SJCRH30 (cell line): ENCODE measurements around the gene MKS1. TPM values are rescaled to one million over a fixed set of nuclear protein-coding genes. Genes with fewer than 3 reads are reported as not detected.

Source experiments
- DNase-seq, 2 experiments: peaks; one replicate each; pipeline ENCODE4 v3.0.0-alpha.2; 2015 to 2020
- H3K27ac ChIP-seq: fragments of 250-450 bp; sonication (Bioruptor Pico); 2 replicates; pipeline ENCODE4 v1.5.1; 2020; ENCODE audit warnings: mild to moderate bottlenecking, moderate library complexity
- H3K27me3 ChIP-seq: fragments of 250-450 bp; sonication (Bioruptor Pico); 2 replicates; pipeline ENCODE4 v1.5.1; 2020; ENCODE audit warnings: mild to moderate bottlenecking, moderate library complexity
- H3K36me3 ChIP-seq: fragments of 250-450 bp; sonication (Bioruptor Pico); 2 replicates; pipeline ENCODE4 v1.5.1; 2020; ENCODE audit warnings: mild to moderate bottlenecking, moderate library complexity
- H3K4me1 ChIP-seq: fragments of 250-450 bp; sonication (Bioruptor Pico); 2 replicates; pipeline ENCODE4 v1.5.1; 2020; ENCODE audit warnings: mild to moderate bottlenecking, moderate library complexity
- H3K4me3 ChIP-seq: fragments of 250-450 bp; sonication (Bioruptor Pico); 2 replicates; pipeline ENCODE4 v1.5.1; 2020; ENCODE audit warnings: mild to moderate bottlenecking, moderate library complexity
- H3K9me3 ChIP-seq: fragments of 250-450 bp; sonication (Bioruptor Pico); replicated peaks from 2 replicates; pipeline ENCODE4 v1.5.1; 2020; ENCODE audit warnings: mild to moderate bottlenecking, moderate library complexity
- total RNA-seq: library from RNA; depleted of rRNA; stranded (reverse); fragments of >200 nt; shearing (Covaris generic); gene quantifications from 2 replicates; pipeline ENCODE4 v1.2.3, GENCODE V29; 2014

MKS1 gene
- total RNA-seq, 1 experiment from 2014 or later, result 15.5 TPM

- H3K27me3 ChIP-seq, result peaks cover 17% of the 10 kb centered on the region
- H3K4me1 ChIP-seq, result no peaks in the 10 kb centered on the region; the same call in 1 of the 2 replicates
- no peak overlapping the region for H3K27ac ChIP-seq
- H3K4me3 ChIP-seq, result peak overlapping the region; percentile 29; the same call in 1 of the 2 replicates
- peak; percentile 60 to 77 for DNase-seq
- no peaks in the 10 kb centered on the region for H3K9me3 ChIP-seq
- no peaks in the 10 kb centered on the region for H3K36me3 ChIP-seq
Observed at GRCh38 chr17:58249270-58250133, 30.4 kb upstream of the MKS1 start.

DNA sequence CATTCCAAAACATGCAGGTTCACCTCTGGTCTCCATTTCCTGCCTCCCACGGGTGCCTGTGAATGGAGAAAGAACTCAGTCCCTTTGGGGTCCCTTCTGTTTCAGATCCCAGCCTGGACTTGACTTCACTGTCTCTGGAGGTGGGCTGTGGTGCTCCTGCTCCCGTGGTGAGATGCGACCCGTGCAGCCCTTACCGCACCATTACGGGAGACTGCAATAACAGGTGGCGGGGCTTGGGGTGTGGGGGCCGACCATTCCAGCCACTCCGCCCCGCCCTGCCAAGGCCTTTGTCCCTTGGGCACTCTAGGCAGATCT is 29.9 kb upstream of the MKS1 start:
- Histone ChIP-seq H3K36me3 (no peaks in the 10 kb centered on the region), H3K27ac (no peak overlapping the region), H3K4me3 (no peak overlapping the region), H3K9me3 (no peaks in the 10 kb centered on the region), H3K4me1 (no peaks in the 10 kb centered on the region; the same call in 1 of the 2 replicates), H3K27me3 (peaks cover 17% of the 10 kb centered on the region)
- no peak for DNase-seq

- peak in 1 of 2 experiments; percentile 34 for DNase-seq
- no peaks in the 10 kb centered on the region for H3K9me3 ChIP-seq
- no peak overlapping the region for H3K4me3 ChIP-seq
- peaks cover 17% of the 10 kb centered on the region for H3K27me3 ChIP-seq
- H3K27ac ChIP-seq, result no peak overlapping the region
- H3K4me1 ChIP-seq, result no peaks in the 10 kb centered on the region; the same call in 1 of the 2 replicates
- no peaks in the 10 kb centered on the region for H3K36me3 ChIP-seq
Observed at GRCh38 chr17:58247511-58248363, 28.7 kb upstream of the MKS1 start.

DNA sequence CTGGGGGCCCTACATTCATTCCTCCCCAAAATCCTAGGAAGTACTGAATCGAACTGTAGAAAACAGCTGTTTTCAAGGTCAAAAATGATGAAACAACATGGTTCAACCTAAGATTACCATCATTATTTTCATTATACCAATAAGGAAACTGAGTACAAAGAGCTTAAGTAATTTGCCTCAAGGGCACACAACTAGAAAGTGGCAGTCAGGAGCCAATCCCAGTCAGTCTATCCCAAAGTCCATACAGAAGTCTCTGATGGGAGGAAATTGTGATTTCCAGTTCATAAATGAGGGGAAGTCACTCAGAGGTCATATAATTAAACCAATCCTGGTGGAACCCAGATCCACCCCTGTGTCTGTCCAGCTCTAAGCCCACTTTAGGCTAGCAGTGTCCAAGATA is 27.7 kb upstream of the MKS1 start:
- Histone ChIP-seq H3K4me3 (no peak overlapping the region), H3K27ac (no peak overlapping the region), H3K27me3 (peaks cover 17% of the 10 kb centered on the region), H3K4me1 (no peaks in the 10 kb centered on the region; the same call in 1 of the 2 replicates), H3K9me3 (no peaks in the 10 kb centered on the region), H3K36me3 (no peaks in the 10 kb centered on the region)
- no peak for DNase-seq

- no peaks in the 10 kb centered on the region; the same call in 1 of the 2 replicates for H3K4me1 ChIP-seq
- H3K4me3 ChIP-seq, result no peak overlapping the region
- no peaks in the 10 kb centered on the region for H3K36me3 ChIP-seq
- peaks cover 20% of the 10 kb centered on the region for H3K27me3 ChIP-seq
- DNase-seq, result no peak
- no peaks in the 10 kb centered on the region for H3K9me3 ChIP-seq
- H3K27ac ChIP-seq, result no peak overlapping the region
Observed at GRCh38 chr17:58246104-58246740, 27.2 kb upstream of the MKS1 start.

DNA sequence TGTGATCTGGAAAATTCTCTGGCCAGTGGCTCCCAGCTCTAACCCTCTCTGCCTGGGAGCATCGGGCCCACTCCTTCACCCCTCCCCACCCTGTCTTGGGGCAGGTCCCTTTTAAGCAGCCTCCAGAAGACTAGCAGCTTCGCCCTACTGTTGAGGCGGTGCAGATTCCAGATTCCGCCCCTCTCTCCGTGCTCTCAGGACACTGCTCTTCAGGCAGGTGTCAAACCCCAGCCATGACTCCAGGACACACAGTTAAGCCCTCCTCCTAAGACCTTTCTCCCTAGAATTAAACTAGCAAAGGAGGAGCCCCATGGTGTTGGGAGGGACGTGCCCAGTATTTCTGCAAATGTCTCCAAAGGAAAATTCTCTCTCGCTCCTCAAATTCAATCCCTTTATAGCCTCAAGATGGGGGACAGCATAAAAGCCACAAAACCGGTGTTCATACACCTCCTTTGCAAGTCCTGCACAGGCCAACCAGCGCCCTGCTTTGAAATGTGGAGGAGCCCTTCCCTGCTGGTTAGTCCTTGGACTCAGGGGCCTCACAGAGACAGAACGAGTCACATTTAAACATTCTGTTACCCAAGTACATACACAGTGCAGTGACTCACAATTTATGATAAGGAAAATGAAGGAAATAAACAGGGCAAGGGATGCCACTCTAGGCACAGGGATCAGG is 26.5 kb upstream of the MKS1 start:
- no peak for DNase-seq
- Histone ChIP-seq H3K27me3 (peaks cover 21% of the 10 kb centered on the region), H3K4me3 (no peak overlapping the region), H3K36me3 (no peaks in the 10 kb centered on the region), H3K27ac (no peak overlapping the region), H3K9me3 (no peaks in the 10 kb centered on the region), H3K4me1 (no peaks in the 10 kb centered on the region; the same call in 1 of the 2 replicates)

GRCh38 chr17:58244963-58245362 is 25.9 kb upstream of the MKS1 start:
- no peak for DNase-seq
- Histone ChIP-seq H3K27me3 (peaks cover 16% of the 10 kb centered on the region), H3K27ac (no peak overlapping the region), H3K4me3 (no peak overlapping the region), H3K9me3 (no peaks in the 10 kb centered on the region), H3K4me1 (no peaks in the 10 kb centered on the region; the same call in 1 of the 2 replicates), H3K36me3 (no peaks in the 10 kb centered on the region)

GRCh38 chr17:58242171-58242784 is 23.2 kb upstream of the MKS1 start:
- Histone ChIP-seq H3K4me3 (no peak overlapping the region), H3K4me1 (no peaks in the 10 kb centered on the region), H3K36me3 (no peaks in the 10 kb centered on the region), H3K27me3 (peaks cover 18% of the 10 kb centered on the region), H3K9me3 (no peaks in the 10 kb centered on the region), H3K27ac (no peak overlapping the region)
- DNase-seq, result peak in 1 of 2 experiments; percentile 19

DNA sequence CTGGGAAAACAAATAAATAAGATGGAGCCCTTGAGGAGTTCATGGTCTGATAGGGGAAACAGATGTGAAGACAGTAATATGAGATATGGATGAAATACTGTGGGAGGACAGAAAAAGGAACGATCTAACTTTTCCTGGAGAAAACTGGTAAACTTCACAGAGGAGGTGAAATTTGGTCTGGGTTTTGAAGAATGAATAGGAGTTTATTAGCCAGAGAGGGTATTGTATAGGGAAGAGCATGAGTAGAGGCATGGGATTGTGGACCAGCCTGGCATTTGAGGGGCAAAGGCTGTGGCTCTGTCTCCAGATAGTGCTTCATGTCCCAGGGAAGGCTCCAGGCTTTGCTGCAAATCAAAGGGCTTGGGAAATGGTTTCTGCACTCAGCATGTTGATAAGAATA is 20.9 kb upstream of the MKS1 start:
- no peaks in the 10 kb centered on the region for H3K9me3 ChIP-seq
- no peak for DNase-seq
- no peaks in the 10 kb centered on the region for H3K36me3 ChIP-seq
- no peaks in the 10 kb centered on the region for H3K4me1 ChIP-seq
- no peak overlapping the region for H3K4me3 ChIP-seq
- peaks cover 11% of the 10 kb centered on the region; the same call in 1 of the 2 replicates for H3K27me3 ChIP-seq
- no peak overlapping the region for H3K27ac ChIP-seq

DNA sequence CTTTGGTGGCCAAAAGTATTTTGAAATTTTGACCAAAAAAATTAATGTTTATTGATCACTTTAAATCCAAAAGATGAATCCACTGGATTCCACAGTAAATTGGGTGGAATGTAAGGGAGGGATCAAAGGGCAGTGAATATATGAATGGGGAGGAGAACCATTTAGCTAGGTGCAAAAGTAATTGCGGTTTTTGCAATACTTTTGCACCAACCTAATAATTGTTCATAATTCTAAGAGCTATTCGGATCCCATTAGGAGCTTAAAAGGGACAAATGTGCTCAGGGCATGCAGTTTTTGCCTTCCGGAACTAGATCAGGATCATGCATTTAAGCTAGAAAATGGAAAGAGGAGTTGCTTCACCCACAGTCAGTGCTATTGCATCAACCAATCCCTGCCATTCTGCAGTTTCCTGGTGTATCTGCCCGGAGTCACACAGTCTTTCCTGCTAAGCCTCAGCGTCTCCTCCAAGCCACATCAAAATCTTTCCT is 19.1 kb upstream of the MKS1 start, which contains the start of gene LPO:
LPO (plus strand) TSS at position 438 of the 488 bp plus-strand sequence. CDS start 4,396 bp downstream, outside the sequence.
- no peak for DNase-seq
- H3K27ac ChIP-seq, result no peak within 1 kb of the TSS
- H3K9me3 ChIP-seq, result no peaks in the 10 kb centered on the region
- H3K4me1 ChIP-seq, result no peaks in the 10 kb centered on the region
- no peak within 1 kb of the TSS for H3K4me3 ChIP-seq
- no peaks in the 10 kb centered on the region for H3K36me3 ChIP-seq
- peaks cover 11% of the 10 kb centered on the region; the same call in 1 of the 2 replicates for H3K27me3 ChIP-seq

GRCh38 chr17:58236394-58236793 is 17.3 kb upstream of the MKS1 start:
- peaks cover 11% of the 10 kb centered on the region; the same call in 1 of the 2 replicates for H3K27me3 ChIP-seq
- H3K27ac ChIP-seq, result no peak overlapping the region
- H3K4me3 ChIP-seq, result no peak overlapping the region
- H3K9me3 ChIP-seq, result no peaks in the 10 kb centered on the region
- H3K36me3 ChIP-seq, result no peaks in the 10 kb centered on the region
- H3K4me1 ChIP-seq, result no peaks in the 10 kb centered on the region
- DNase-seq, result no peak

GRCh38 chr17:58235821-58236220 is 16.8 kb upstream of the MKS1 start:
- H3K36me3 ChIP-seq, result no peaks in the 10 kb centered on the region
- DNase-seq, result no peak
- no peak overlapping the region for H3K4me3 ChIP-seq
- peaks cover 8% of the 10 kb centered on the region; the same call in 1 of the 2 replicates for H3K27me3 ChIP-seq
- no peaks in the 10 kb centered on the region for H3K4me1 ChIP-seq
- H3K9me3 ChIP-seq, result no peaks in the 10 kb centered on the region
- H3K27ac ChIP-seq, result no peak overlapping the region

- H3K27ac ChIP-seq, result no peak overlapping the region
- no peaks in the 10 kb centered on the region for H3K9me3 ChIP-seq
- DNase-seq, result no peak
- no peak overlapping the region for H3K4me3 ChIP-seq
- no peaks in the 10 kb centered on the region for H3K4me1 ChIP-seq
- peaks cover 8% of the 10 kb centered on the region; the same call in 1 of the 2 replicates for H3K27me3 ChIP-seq
- no peaks in the 10 kb centered on the region for H3K36me3 ChIP-seq
Observed at GRCh38 chr17:58234512-58234911, 15.5 kb upstream of the MKS1 start.
